ENCODE data around the gene WARS2.

DNA sequence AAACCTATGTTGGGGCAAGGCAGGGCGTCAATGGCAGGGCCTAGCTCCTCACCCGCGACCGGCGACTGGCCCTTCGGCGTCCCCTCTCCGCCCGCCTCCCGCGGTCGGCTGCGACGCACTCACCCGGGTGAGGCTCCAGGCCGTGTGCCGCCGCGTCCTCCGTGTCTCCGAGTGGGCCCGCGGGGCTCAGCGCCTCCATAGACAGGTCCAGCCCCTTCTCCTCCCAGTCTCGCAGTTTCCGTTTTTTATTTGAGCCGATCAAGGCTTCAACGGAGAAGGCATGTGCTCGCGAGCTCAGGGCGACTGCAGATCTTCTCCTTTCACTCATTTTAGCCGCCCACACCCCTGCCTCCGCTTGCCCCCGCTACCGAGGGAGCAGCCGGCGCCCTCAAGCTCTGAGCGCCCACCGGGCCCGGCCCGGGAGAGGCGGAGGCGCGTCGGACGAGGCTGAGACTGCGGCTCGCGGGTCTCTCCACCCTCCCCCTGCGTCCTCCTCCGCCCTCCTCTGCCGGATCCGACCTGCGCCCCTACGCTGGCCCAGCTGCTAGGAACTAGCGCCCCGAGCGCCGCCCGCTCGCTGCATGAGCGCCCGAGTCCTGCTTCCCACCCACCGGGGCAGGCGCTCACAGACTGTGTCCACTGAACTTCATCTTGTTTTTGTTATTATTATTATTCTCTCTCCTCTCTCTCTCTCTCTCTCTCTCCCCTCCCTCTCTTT lies 152.8 kb downstream of the WARS2 start:
- no peak for TF ChIP-seq POLR2A (IDR thresholded peaks at IDR 0.05)
- TF ChIP-seq, protein P1, sequence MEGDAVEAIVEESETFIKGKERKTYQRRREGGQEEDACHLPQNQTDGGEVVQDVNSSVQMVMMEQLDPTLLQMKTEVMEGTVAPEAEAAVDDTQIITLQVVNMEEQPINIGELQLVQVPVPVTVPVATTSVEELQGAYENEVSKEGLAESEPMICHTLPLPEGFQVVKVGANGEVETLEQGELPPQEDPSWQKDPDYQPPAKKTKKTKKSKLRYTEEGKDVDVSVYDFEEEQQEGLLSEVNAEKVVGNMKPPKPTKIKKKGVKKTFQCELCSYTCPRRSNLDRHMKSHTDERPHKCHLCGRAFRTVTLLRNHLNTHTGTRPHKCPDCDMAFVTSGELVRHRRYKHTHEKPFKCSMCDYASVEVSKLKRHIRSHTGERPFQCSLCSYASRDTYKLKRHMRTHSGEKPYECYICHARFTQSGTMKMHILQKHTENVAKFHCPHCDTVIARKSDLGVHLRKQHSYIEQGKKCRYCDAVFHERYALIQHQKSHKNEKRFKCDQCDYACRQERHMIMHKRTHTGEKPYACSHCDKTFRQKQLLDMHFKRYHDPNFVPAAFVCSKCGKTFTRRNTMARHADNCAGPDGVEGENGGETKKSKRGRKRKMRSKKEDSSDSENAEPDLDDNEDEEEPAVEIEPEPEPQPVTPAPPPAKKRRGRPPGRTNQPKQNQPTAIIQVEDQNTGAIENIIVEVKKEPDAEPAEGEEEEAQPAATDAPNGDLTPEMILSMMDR (IDR thresholded peaks at IDR 0.05), result no peak

All from esophagus squamous epithelium (tissue), 4 donors.